GM12801 (cell line): ENCODE results near the gene FERMT2.

Source experiments
- TF ChIP-seq, protein P1 (sequence below): IDR thresholded peaks from one replicate; pipeline ENCODE4 v1.5.1; 2011; ENCODE audit warnings: control low read depth; ENCODE audit not compliant: insufficient read length; ENCODE audit errors: extremely low read depth

The FERMT2 gene

DNA sequence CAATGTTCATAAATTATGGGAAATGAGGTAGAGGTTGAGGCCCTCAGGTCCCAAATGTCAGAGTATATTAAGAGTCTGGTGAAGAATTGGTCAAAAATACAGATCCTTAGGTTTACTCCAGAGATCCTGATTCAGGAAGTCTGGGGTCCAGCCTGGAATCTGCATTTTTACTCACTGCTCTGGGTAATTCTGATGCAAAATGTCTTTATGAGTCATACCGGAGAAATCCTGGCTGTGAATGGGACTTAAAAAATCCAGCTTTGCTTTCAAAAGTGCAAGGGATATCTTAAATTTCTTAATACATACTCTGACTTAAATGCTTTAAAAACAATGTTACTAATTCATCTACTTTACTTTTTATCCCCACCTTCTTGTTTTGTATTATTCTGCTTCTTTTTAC is 74.5 kb downstream of the FERMT2 start:
- TF ChIP-seq, protein P1, sequence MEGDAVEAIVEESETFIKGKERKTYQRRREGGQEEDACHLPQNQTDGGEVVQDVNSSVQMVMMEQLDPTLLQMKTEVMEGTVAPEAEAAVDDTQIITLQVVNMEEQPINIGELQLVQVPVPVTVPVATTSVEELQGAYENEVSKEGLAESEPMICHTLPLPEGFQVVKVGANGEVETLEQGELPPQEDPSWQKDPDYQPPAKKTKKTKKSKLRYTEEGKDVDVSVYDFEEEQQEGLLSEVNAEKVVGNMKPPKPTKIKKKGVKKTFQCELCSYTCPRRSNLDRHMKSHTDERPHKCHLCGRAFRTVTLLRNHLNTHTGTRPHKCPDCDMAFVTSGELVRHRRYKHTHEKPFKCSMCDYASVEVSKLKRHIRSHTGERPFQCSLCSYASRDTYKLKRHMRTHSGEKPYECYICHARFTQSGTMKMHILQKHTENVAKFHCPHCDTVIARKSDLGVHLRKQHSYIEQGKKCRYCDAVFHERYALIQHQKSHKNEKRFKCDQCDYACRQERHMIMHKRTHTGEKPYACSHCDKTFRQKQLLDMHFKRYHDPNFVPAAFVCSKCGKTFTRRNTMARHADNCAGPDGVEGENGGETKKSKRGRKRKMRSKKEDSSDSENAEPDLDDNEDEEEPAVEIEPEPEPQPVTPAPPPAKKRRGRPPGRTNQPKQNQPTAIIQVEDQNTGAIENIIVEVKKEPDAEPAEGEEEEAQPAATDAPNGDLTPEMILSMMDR: no peak

DNA sequence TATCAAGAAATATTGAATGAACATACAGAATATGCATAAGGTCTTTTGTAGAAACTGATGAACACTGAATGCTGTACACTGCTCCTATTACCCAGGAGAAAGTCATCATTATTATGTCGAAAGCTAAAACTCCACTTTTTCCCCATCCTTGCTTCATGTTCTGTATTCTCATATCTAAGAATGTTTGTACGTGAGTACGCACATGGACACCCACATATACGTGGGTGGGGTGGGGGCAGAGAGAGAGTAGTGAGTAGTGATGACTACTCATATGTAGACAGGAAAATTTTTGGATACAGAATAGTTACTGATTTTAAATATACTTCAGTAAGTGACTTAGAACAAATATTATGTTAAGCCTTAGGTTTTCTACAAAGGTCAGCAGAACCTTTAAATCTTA is 75.1 kb downstream of the FERMT2 start:
- TF ChIP-seq, protein P1: no peak

DNA sequence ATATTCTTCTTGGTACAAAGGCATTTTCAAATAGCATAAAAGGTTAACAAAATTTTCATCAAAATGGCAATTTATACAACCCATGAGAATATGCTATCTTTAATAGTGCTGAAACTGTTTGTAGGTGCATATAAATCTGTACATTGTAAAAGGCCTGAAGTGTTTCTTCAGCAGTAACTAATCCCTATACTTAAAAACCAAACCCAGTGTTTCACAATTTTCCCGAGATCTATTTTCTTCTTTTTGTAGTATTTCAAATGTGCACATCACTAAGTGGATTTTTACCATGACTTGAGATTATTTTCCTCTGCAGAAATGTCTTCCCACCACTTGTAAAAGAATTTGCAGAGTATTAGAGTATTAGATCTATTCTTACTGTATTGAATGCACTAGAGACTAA is 76.5 kb downstream of the FERMT2 start:
- TF ChIP-seq, protein P1: no peak

DNA sequence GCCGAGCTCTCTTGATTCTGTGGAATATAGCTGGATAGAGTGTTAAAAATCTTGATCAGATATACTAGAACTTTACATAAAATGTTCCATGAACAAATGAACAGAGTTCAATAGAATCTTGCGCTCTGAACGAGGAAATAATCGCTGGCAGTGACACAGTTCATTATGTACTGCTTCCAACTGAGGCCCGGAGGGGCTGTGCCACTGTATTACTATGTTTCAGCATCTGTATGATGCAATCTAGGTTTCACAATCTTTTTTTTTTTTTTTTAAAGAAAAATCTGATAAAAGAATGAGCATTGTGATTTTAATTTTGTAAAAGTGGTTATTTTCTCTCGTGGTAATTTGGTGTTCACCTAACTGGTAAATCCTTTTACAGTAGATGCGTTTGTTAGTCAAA is 77.2 kb downstream of the FERMT2 start:
- TF ChIP-seq, protein P1: no peak

DNA sequence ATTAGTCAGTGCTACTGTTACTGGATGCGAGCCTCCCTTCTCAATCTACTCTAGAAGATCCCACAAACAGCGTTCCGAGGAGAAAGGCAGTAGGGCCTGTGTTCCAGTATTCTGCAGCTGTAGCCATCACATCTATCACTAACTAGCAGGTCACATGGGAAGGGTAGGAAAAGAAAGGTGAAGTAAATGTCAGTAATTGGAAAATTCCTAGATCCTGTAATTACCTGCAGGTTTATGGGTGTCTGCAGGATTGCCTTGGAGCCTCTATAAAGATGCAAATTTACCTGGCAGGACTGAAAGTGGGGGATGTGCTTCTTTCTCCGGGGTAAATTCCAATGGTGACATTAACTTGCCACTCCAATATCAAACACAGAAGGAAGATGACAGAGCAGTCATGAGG is 77.8 kb downstream of the FERMT2 start:
- TF ChIP-seq, protein P1: no peak

DNA sequence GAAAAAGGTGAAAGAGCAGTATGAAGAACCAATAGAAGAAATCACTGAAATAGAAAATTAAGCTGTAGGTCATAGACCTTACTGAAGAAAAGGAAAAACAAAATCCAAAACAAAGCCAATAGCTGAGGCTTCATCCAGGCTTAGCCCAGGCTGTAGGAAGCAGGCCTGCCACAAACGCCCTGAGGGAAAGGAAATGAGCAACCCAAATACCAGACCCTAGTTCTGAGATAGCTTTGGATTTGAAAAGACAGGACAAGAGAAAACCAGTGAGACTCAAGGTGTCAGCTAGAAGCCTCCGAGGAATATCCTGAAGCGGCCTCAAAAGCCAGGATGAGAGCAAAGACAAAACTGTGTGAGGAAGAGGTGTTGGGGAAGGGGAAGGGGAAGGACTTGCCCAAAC is 79.2 kb downstream of the FERMT2 start:
- TF ChIP-seq, protein P1: no peak

DNA sequence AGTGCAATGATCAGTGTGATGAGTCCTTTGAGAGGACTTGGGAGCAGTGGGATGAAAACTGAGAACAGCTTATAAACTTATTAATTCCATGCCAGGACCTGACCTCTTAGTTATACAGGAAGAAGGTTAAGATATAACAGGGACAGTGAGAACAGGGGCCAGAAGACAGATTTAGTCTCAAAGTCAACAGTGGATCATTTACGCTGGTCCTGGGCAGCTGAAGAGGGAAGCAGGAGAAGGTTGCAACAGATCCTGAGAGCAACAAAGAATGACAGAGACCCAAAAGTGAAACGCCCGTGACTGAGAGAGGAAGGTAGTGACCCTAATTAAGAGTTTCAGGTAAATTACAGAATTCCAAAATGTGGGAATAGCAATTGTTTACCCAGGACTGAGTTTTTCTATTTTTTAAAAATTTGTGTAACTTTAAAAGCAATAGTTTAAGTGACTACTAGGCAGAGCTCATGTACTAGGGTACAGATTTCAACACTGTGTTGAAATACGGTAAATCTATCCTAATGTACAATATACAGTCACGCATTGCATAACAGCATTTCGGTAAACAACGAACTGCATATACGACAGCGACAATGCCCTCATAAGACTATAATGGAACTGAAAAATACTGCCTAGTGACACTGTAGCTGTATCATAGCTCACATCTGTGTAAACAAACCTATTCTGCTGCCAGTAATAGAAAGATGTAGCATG is 81.8 kb downstream of the FERMT2 start:
- TF ChIP-seq, protein P1: no peak
